Measurements from ENCODE around the gene FAF2. TPM values are rescaled to one million over a fixed set of nuclear protein-coding genes. Genes with fewer than 3 reads are reported as not detected.
"Not testable (repeated sequence)": the region's sequence is repeated elsewhere in the genome, so short reads cannot be mapped to it uniquely, and the experiment has no call there.

Gene FAF2
- polyA plus RNA-seq, 4 donors = 6.8 to 48.9 (median 15.4) TPM

- no peak for FAIRE-seq
These were observed 40.5 kb upstream of the FAF2 start for GRCh38 chr5:176407456-176408251.

DNA sequence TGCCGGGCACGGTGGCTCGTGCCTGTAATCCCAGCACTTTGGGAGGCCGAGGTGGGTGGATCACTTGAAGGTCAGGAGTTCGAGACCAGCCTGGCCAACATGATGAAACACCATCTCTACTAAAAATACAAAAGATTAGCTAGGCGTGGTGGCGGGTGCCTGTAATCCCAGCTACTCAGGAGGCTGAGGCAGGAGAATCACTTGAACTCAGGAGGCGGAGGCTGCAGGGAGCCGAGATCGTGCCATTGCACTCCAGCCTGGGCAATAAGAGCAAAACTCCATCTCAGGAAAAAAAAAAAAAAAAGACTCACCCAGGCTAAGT, 40.0 kb upstream of the FAF2 start:
- WGBS, 3 donors = 92 to 96% (median 92%) methylated on average over 10 of the region's 10 CpGs
- not testable (repeated sequence) for DNase-seq; H3K4me3 ChIP-seq (ENCODE audit: low read depth in 1 of 3, low read length in 3 of 3); FAIRE-seq; H3K9me3 ChIP-seq (ENCODE audit: control insufficient read depth in 2 of 2, insufficient read depth in 1 of 2, low read depth in 1 of 2, low read length in 1 of 2); H3K27ac ChIP-seq (ENCODE audit: low read depth in 1 of 3, low read length in 2 of 3); H3K27me3 ChIP-seq (ENCODE audit: control insufficient read depth in 3 of 3, insufficient read depth in 3 of 3, low read length in 3 of 3)
- peaks cover 0 to 90% (median 13%) of the 10 kb centered on the region in 3 donors for H3K36me3 ChIP-seq (ENCODE audit: control insufficient read depth in 3 of 3, insufficient read depth in 2 of 3, low read depth in 1 of 3, low read length in 3 of 3)
- peaks cover 3 to 31% (median 5%) of the 10 kb centered on the region in 3 donors for H3K4me1 ChIP-seq (ENCODE audit: control insufficient read depth in 3 of 3, insufficient read depth in 2 of 3, low read depth in 1 of 3, low read length in 2 of 3)

More at GRCh38 chr5:176407456-176408251, 40.5 kb upstream of the FAF2 start:
- Histone ChIP-seq H3K9me3 (ENCODE audit: control insufficient read depth in 2 of 2, insufficient read depth in 1 of 2, low read depth in 1 of 2, low read length in 1 of 2) (no peaks in the 10 kb centered on the region), H3K4me3 (ENCODE audit: low read depth in 1 of 3, low read length in 3 of 3) (no peak overlapping the region), H3K27me3 (ENCODE audit: control insufficient read depth in 3 of 3, insufficient read depth in 3 of 3, low read length in 3 of 3) (no peaks in the 10 kb centered on the region), H3K4me1 (ENCODE audit: control insufficient read depth in 3 of 3, insufficient read depth in 2 of 3, low read depth in 1 of 3, low read length in 2 of 3) (peaks cover 3 to 33% (median 5%) of the 10 kb centered on the region in 3 donors), H3K36me3 (ENCODE audit: control insufficient read depth in 3 of 3, insufficient read depth in 2 of 3, low read depth in 1 of 3, low read length in 3 of 3) (peaks cover 0 to 86% (median 13%) of the 10 kb centered on the region in 3 donors), H3K27ac (ENCODE audit: low read depth in 1 of 3, low read length in 2 of 3) (no peak overlapping the region)
- DNase-seq = no peak
- WGBS, 3 donors = 87 to 94% (median 92%) methylated on average over 6 of the region's 6 CpGs

DNA sequence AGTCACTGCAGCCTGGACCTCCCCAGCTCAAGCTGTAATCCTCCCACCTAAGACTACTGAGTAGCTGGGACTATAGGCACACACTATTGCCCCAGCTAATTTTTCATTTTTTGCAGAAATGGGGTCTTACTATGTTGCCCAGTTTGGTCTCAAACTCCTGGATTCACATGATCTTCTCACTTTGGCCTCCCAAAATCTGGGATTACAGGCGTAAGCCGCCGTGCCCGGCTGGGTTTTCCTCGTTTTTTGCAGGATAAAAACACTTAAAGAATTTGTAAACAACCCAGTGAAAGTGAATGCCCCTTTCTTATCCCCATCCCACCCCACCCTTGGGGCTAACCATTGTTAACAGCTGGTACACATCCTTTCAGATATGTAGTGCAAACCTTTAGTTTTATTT, 39.6 kb upstream of the FAF2 start:
- Histone ChIP-seq H3K9me3 (ENCODE audit: control insufficient read depth in 2 of 2, insufficient read depth in 1 of 2, low read depth in 1 of 2, low read length in 1 of 2) (no peaks in the 10 kb centered on the region), H3K27me3 (ENCODE audit: control insufficient read depth in 3 of 3, insufficient read depth in 3 of 3, low read length in 3 of 3) (no peaks in the 10 kb centered on the region), H3K36me3 (ENCODE audit: control insufficient read depth in 3 of 3, insufficient read depth in 2 of 3, low read depth in 1 of 3, low read length in 3 of 3) (peaks cover 0 to 90% (median 13%) of the 10 kb centered on the region in 3 donors), H3K4me1 (ENCODE audit: control insufficient read depth in 3 of 3, insufficient read depth in 2 of 3, low read depth in 1 of 3, low read length in 2 of 3) (peaks cover 3 to 27% (median 5%) of the 10 kb centered on the region in 3 donors), H3K4me3 (ENCODE audit: low read depth in 1 of 3, low read length in 3 of 3) (no peak overlapping the region), H3K27ac (ENCODE audit: low read depth in 1 of 3, low read length in 2 of 3) (no peak overlapping the region)
- FAIRE-seq (no peak), DNase-seq (no peak)
- 83 to 93% (median 91%) methylated on average over 5 of the region's 5 CpGs for whole genome bisulfite sequencing, 3 donors

DNA sequence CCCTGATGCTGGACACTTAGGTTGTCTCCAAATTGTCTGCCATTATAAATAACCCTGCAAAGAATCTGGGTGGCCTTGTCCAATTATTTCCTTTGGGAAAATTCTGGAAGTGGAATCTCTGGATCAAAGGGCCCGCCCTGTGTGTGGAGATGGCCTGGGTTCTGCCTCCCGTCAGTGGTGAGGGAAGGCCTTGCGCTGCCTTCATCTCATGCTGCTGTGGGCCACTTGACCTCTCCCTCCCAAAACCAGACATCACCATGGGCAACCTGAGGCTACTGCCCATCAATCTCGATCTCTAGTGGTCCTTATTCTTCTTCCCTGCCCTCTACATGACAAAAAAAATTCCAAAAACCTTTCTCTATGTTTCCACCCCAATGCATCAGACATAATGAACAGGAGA, 38.4 kb upstream of the FAF2 start:
- FAIRE-seq = no peak
- DNase-seq = no peak
- peaks cover 2 to 16% (median 3%) of the 10 kb centered on the region in 3 donors for H3K4me1 ChIP-seq (ENCODE audit: control insufficient read depth in 3 of 3, insufficient read depth in 2 of 3, low read depth in 1 of 3, low read length in 2 of 3)
- H3K27ac ChIP-seq (ENCODE audit: low read depth in 1 of 3, low read length in 2 of 3) = no peak overlapping the region
- peaks cover 0 to 90% (median 13%) of the 10 kb centered on the region in 3 donors for H3K36me3 ChIP-seq (ENCODE audit: control insufficient read depth in 3 of 3, insufficient read depth in 2 of 3, low read depth in 1 of 3, low read length in 3 of 3)
- H3K9me3 ChIP-seq (ENCODE audit: control insufficient read depth in 2 of 2, insufficient read depth in 1 of 2, low read depth in 1 of 2, low read length in 1 of 2) = no peaks in the 10 kb centered on the region
- WGBS, 3 donors = 91 to 100% (median 94%) methylated on average over 4 of the region's 4 CpGs
- H3K4me3 ChIP-seq (ENCODE audit: low read depth in 1 of 3, low read length in 3 of 3) = no peak overlapping the region
- H3K27me3 ChIP-seq (ENCODE audit: control insufficient read depth in 3 of 3, insufficient read depth in 3 of 3, low read length in 3 of 3) = no peaks in the 10 kb centered on the region

GRCh38 chr5:176410486-176411180, 37.6 kb upstream of the FAF2 start:
- no peak overlapping the region for H3K4me3 ChIP-seq (ENCODE audit: low read depth in 1 of 3, low read length in 3 of 3)
- H3K9me3 ChIP-seq (ENCODE audit: control insufficient read depth in 2 of 2, insufficient read depth in 1 of 2, low read depth in 1 of 2, low read length in 1 of 2) = no peaks in the 10 kb centered on the region
- H3K27ac ChIP-seq (ENCODE audit: low read depth in 1 of 3, low read length in 2 of 3) = no peak overlapping the region
- H3K4me1 ChIP-seq (ENCODE audit: control insufficient read depth in 3 of 3, insufficient read depth in 2 of 3, low read depth in 1 of 3, low read length in 2 of 3) = peaks cover 3 to 7% (median 5%) of the 10 kb centered on the region in 3 donors
- DNase-seq (no peak), FAIRE-seq (no peak)
- no peaks in the 10 kb centered on the region for H3K27me3 ChIP-seq (ENCODE audit: control insufficient read depth in 3 of 3, insufficient read depth in 3 of 3, low read length in 3 of 3)
- WGBS, 3 donors = 53 to 82% (median 73%) methylated on average over 4 to 5 of the region's 5 CpGs
- peaks cover 0 to 82% (median 13%) of the 10 kb centered on the region in 3 donors for H3K36me3 ChIP-seq (ENCODE audit: control insufficient read depth in 3 of 3, insufficient read depth in 2 of 3, low read depth in 1 of 3, low read length in 3 of 3)

GRCh38 chr5:176412517-176413254, 35.5 kb upstream of the FAF2 start:
- H3K4me1 ChIP-seq (ENCODE audit: control insufficient read depth in 3 of 3, insufficient read depth in 2 of 3, low read depth in 1 of 3, low read length in 2 of 3) = peaks cover 5 to 12% (median 8%) of the 10 kb centered on the region in 3 donors
- no peak for FAIRE-seq
- no peak for DNase-seq
- no peak overlapping the region for H3K4me3 ChIP-seq (ENCODE audit: low read depth in 1 of 3, low read length in 3 of 3)
- H3K36me3 ChIP-seq (ENCODE audit: control insufficient read depth in 3 of 3, insufficient read depth in 2 of 3, low read depth in 1 of 3, low read length in 3 of 3) = peaks cover 0 to 61% (median 7%) of the 10 kb centered on the region in 3 donors
- H3K27ac ChIP-seq (ENCODE audit: low read depth in 1 of 3, low read length in 2 of 3) = no peak overlapping the region
- WGBS, 3 donors = 72 to 81% (median 75%) methylated on average over 10 of the region's 10 CpGs
- H3K9me3 ChIP-seq (ENCODE audit: control insufficient read depth in 2 of 2, insufficient read depth in 1 of 2, low read depth in 1 of 2, low read length in 1 of 2) = no peaks in the 10 kb centered on the region
- H3K27me3 ChIP-seq (ENCODE audit: control insufficient read depth in 3 of 3, insufficient read depth in 3 of 3, low read length in 3 of 3) = no peaks in the 10 kb centered on the region

DNA sequence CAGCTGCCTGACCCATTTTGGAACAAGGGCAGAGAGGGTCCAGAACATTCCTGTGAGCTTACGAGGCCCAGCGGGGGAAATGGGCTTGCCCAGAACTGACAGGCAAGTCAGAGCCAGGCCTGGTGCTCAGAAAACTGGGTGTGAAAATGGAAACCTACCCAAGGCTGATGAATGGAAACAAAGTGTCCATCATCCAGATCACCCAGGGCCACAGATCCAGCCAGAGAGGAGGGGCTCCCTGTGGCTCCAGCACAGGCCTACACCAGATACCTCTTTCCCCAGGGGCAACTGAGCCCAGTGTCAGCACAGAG, 35.0 kb upstream of the FAF2 start:
- no peak overlapping the region for H3K4me3 ChIP-seq (ENCODE audit: low read depth in 1 of 3, low read length in 3 of 3)
- whole genome bisulfite sequencing, 3 donors = 81 to 93% (median 90%) methylated on average over 2 of the region's 2 CpGs
- no peak for FAIRE-seq
- peaks cover 7 to 17% (median 8%) of the 10 kb centered on the region in 3 donors for H3K4me1 ChIP-seq (ENCODE audit: control insufficient read depth in 3 of 3, insufficient read depth in 2 of 3, low read depth in 1 of 3, low read length in 2 of 3)
- no peak overlapping the region for H3K27ac ChIP-seq (ENCODE audit: low read depth in 1 of 3, low read length in 2 of 3)
- H3K27me3 ChIP-seq (ENCODE audit: control insufficient read depth in 3 of 3, insufficient read depth in 3 of 3, low read length in 3 of 3) = no peaks in the 10 kb centered on the region
- DNase-seq = no peak
- H3K36me3 ChIP-seq (ENCODE audit: control insufficient read depth in 3 of 3, insufficient read depth in 2 of 3, low read depth in 1 of 3, low read length in 3 of 3) = peaks cover 0 to 56% (median 4%) of the 10 kb centered on the region in 3 donors
- H3K9me3 ChIP-seq (ENCODE audit: control insufficient read depth in 2 of 2, insufficient read depth in 1 of 2, low read depth in 1 of 2, low read length in 1 of 2) = no peaks in the 10 kb centered on the region

DNA sequence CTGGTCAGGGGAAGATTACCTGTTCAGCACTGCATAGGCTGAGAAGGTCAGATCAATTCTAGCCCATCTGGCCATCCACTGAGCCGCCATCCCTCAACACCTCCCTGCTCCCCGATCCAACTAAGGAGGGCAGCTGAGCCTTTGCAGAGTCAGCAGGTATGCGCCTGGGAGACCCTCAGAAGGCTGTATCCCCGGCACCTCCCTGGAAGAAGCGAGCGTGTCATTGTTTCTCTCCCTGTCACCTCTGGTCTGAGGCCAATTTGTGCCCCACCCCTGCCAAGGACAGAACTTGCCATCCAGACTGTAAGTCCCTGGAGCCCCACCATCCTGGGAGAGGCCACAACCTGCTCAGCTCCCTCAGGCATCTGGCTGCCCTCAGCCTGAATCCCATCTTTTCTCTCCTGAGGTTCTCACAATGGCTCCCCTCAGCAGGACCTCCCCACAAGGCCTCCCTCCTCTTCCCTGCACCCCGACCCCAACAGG, 34.4 kb upstream of the FAF2 start:
- Histone ChIP-seq H3K4me3 (ENCODE audit: low read depth in 1 of 3, low read length in 3 of 3) (peak overlapping the region in 2 of 3 donors; percentile 72 to 91), H3K36me3 (ENCODE audit: control insufficient read depth in 3 of 3, insufficient read depth in 2 of 3, low read depth in 1 of 3, low read length in 3 of 3) (peaks cover 0 to 51% (median 3%) of the 10 kb centered on the region in 3 donors), H3K27me3 (ENCODE audit: control insufficient read depth in 3 of 3, insufficient read depth in 3 of 3, low read length in 3 of 3) (no peaks in the 10 kb centered on the region), H3K4me1 (ENCODE audit: control insufficient read depth in 3 of 3, insufficient read depth in 2 of 3, low read depth in 1 of 3, low read length in 2 of 3) (peaks cover 7 to 19% (median 8%) of the 10 kb centered on the region in 3 donors), H3K9me3 (ENCODE audit: control insufficient read depth in 2 of 2, insufficient read depth in 1 of 2, low read depth in 1 of 2, low read length in 1 of 2) (no peaks in the 10 kb centered on the region), H3K27ac (ENCODE audit: low read depth in 1 of 3, low read length in 2 of 3) (peak overlapping the region in 1 of 3 donors; percentile 6)
- WGBS, 3 donors = 77 to 87% (median 81%) methylated on average over 7 of the region's 7 CpGs
- DNase-seq (no peak), FAIRE-seq (no peak)

All from small intestine (tissue), 7 donors.